K562 (cell line): ENCODE results near the gene ATP6V1F. TPM values are rescaled to one million over a fixed set of nuclear protein-coding genes. Genes with fewer than 3 reads are reported as not detected.

Experiments
- ATAC-seq: fragments of 200-7000 bp; cut with Tn5 transposase; 3 replicates; pipeline ENCODE4 v1.9.1; 2020; ENCODE audit warnings: moderate library complexity
- BruUV-seq: library from RNA; stranded (reverse); fragments of 400-500 nt; replicated peaks from 2 replicates; lab custom pipeline; 2021; lab: Mats Ljungman, UMichigan
- CTCF ChIA-PET: fragments of 300-600 bp; formaldehyde crosslinking; extraction: SDS; loops from one replicate; lab custom pipeline; 2021; ENCODE audit warnings: low intra/inter-chr PET ratio; lab: Yijun Ruan, JAX
- POLR2A ChIA-PET: fragments of 300-600, 350-650 bp; sonication (Branson Sonifier 250); formaldehyde crosslinking; extraction: SDS; loops from one replicate; lab custom pipeline; 2021; ENCODE audit warnings: antibody characterized with exemption, inconsistent platforms; lab: Yijun Ruan, JAX
- DNase-seq, 4 experiments: peaks; one replicate each; pipeline versions ENCODE4 v3.0.0 to v3.0.0-alpha.2; 2011 to 2018; ENCODE audit warnings: low spot score in 3 of 4, mixed read lengths in 3 of 4; ENCODE audit errors: extremely low read depth in 1 of 4
- FAIRE-seq: peaks from 2 replicates; lab custom pipeline; 2011; peaks lifted over from hg19 to GRCh38; lab: Jason Lieb, UNC
- H2AFZ ChIP-seq: 2 replicates; pipeline ENCODE4 v1.6.0; 2011; ENCODE audit warnings: low read depth, low read length, control low read depth, inconsistent platforms
- H3K27ac ChIP-seq: fragments of 200-600 bp; 3 replicates; pipeline ENCODE4 v1.8.0; 2011; ENCODE audit warnings: low read depth, mild to moderate bottlenecking, control low read depth, inconsistent platforms, low read length, moderate library complexity, mixed read lengths; ENCODE audit errors: extremely low read depth
- H3K27me3 ChIP-seq, 2 experiments: fragments of 300-600 bp in 1 of 2; 2 replicates in 1 of 2; 3 replicates in 1 of 2; pipeline versions ENCODE4 v1.6.0 to v1.8.0; 2011; ENCODE audit warnings: inconsistent platforms in 2 of 2, low read length in 2 of 2, mild to moderate bottlenecking in 1 of 2, mixed read lengths in 1 of 2, moderate library complexity in 1 of 2; ENCODE audit not compliant: control insufficient read depth in 2 of 2, insufficient read depth in 2 of 2
- H3K36me3 ChIP-seq: fragments of 300-600 bp; 3 replicates; pipeline ENCODE4 v1.8.0; 2011; ENCODE audit warnings: mild to moderate bottlenecking, low read length, inconsistent platforms; ENCODE audit not compliant: control insufficient read depth, insufficient read depth
- H3K4me1 ChIP-seq, 2 experiments: fragments of 200-600 bp in 1 of 2; replicated peaks in 1 of 2; 2 replicates in 1 of 2; 3 replicates in 1 of 2; pipeline versions ENCODE4 v1.5.1 to v1.8.0; 2011; ENCODE audit warnings: inconsistent platforms in 2 of 2, low read length in 2 of 2, mild to moderate bottlenecking in 1 of 2, mixed read lengths in 1 of 2, moderate library complexity in 1 of 2; ENCODE audit not compliant: control insufficient read depth in 2 of 2, insufficient read depth in 2 of 2
- H3K4me2 ChIP-seq: 2 replicates; pipeline ENCODE4 v1.6.1; 2011; ENCODE audit warnings: low read length, control low read depth, inconsistent platforms, mixed read lengths; ENCODE audit not compliant: insufficient read depth
- H3K4me3 ChIP-seq: fragments of 200-600 bp; sonication (generic), shearing (Covaris generic); 2 replicates; pipeline ENCODE4 v1.5.1; 2016; ENCODE audit warnings: control low read depth, inconsistent platforms
- H3K79me2 ChIP-seq: fragments of 200-600 bp; 3 replicates; pipeline ENCODE4 v1.8.0; 2011; ENCODE audit warnings: low read length, inconsistent platforms; ENCODE audit not compliant: control insufficient read depth, insufficient read depth
- H3K9ac ChIP-seq, 2 experiments: 2 replicates each; pipeline versions ENCODE4 v1.6.0 to v1.6.1; 2011; ENCODE audit warnings: low read depth in 2 of 2, low read length in 2 of 2, control low read depth in 1 of 2, inconsistent platforms in 1 of 2, mild to moderate bottlenecking in 1 of 2, mixed read lengths in 1 of 2; ENCODE audit not compliant: insufficient read depth in 1 of 2
- H3K9me1 ChIP-seq: one replicate; pipeline ENCODE4 v1.6.0; 2011; ENCODE audit warnings: inconsistent platforms, mild to moderate bottlenecking, low read length, moderate library complexity; ENCODE audit not compliant: control insufficient read depth, insufficient read depth
- H3K9me3 ChIP-seq: replicated peaks from 2 replicates; pipeline ENCODE4 v1.5.1; 2011; ENCODE audit warnings: low read depth, low read length, inconsistent platforms; ENCODE audit not compliant: control insufficient read depth, insufficient read depth
- H4K20me1 ChIP-seq: replicated peaks from 2 replicates; pipeline ENCODE4 v1.6.1; 2011; ENCODE audit warnings: low read length, inconsistent platforms, mixed read lengths; ENCODE audit not compliant: control insufficient read depth, insufficient read depth
- ATF1 ChIP-seq, 2 experiments: fragments of 450-650 bp in 1 of 2; IDR thresholded peaks; 2 replicates each; pipeline ENCODE4 v1.6.1; 2016; ENCODE audit warnings: missing compliant biosample characterization in 1 of 2, missing genetic modification characterization in 1 of 2
- CTCFL ChIP-seq: IDR thresholded peaks from 2 replicates; pipeline ENCODE4 v1.6.1; 2011; ENCODE audit warnings: borderline replicate concordance, low read depth, mild to moderate bottlenecking, moderate library complexity, low read length; ENCODE audit not compliant: insufficient read depth, poor library complexity, severe bottlenecking
- ETV1 ChIP-seq: fragments of 450-650 bp; conservative IDR thresholded peaks from 2 replicates; pipeline ENCODE4 v1.6.1; 2016; ENCODE audit warnings: missing genetic modification characterization, control low read depth, low read depth, missing compliant biosample characterization
- FOXP1 ChIP-seq: sonication (generic); formaldehyde crosslinking; IDR thresholded peaks from 2 replicates; pipeline ENCODE4 v1.8.0; 2022; ENCODE audit warnings: mild to moderate bottlenecking, missing genetic modification reagents
- KDM5B ChIP-seq: fragments of 200-600 bp; sonication (generic); IDR thresholded peaks from 2 replicates; pipeline ENCODE4 v1.6.1; 2012; ENCODE audit warnings: low read depth, mild to moderate bottlenecking, moderate library complexity, low read length, control low read depth, inconsistent platforms; ENCODE audit not compliant: insufficient replicate concordance
- LARP7 ChIP-seq: fragments of 450-650 bp; IDR thresholded peaks from 2 replicates; pipeline ENCODE4 v1.6.1; 2016
- MIER1 ChIP-seq: fragments of 450-650 bp; IDR thresholded peaks from 2 replicates; pipeline ENCODE4 v1.6.1; 2016; ENCODE audit warnings: antibody characterized with exemption, mild to moderate bottlenecking, low read depth
- RB1 ChIP-seq: fragments of 450-650 bp; IDR thresholded peaks from 2 replicates; pipeline ENCODE4 v1.6.1; 2017; ENCODE audit warnings: low read depth, mild to moderate bottlenecking
- SNRNP70 ChIP-seq: fragments of 200-400 bp; formaldehyde crosslinking; optimal IDR thresholded peaks from 2 replicates; pipeline ENCODE3; 2017; ENCODE audit warnings: low read depth, low read length
- ZNF253 ChIP-seq: fragments of 250-450 bp; sonication (Bioruptor Pico); conservative IDR thresholded peaks from 2 replicates; pipeline ENCODE4 v1.6.1; 2021; ENCODE audit warnings: mild to moderate bottlenecking
- ZNF316 ChIP-seq: fragments of 450-650 bp; IDR thresholded peaks from 2 replicates; pipeline ENCODE4 v1.6.1; 2016
- WGBS: fragments of 100-300 bp; shearing (Covaris generic); methylation state at CpG from one replicate; pipeline ENCODE4 v1.1.6; 2016; ENCODE audit warnings: low coverage, mixed read lengths; ENCODE audit not compliant: insufficient coverage; ENCODE audit errors: missing lambda C conversion rate; 5-methylcytosine and 5-hydroxymethylcytosine counted together
- in situ Hi-C: fragments of 300-500 bp; cut with MboI; formaldehyde crosslinking; loops from 4 replicates; pipeline ENCODE4 v1.15.0; 2018; ENCODE audit warnings: inconsistent platforms, mixed read lengths
- intact Hi-C: fragments of 100-400 bp; cut with micrococcal nuclease; formaldehyde crosslinking; loops from 2 replicates; pipeline ENCODE4 v1.14.2; 2022
- polyA plus RNA-seq, 8 experiments: library from polyadenylated mRNA; depleted of rRNA in 4 of 8; stranded (reverse) in 5 of 8; unstranded in 3 of 8; fragments of >200 nt; fragmentation: Nextera tagmentation in 2 of 8; fragmentation: Illumina TruSeq in 1 of 8; extraction: Ambion mirVana in 2 of 8; extraction: Trizol in 1 of 8; gene quantifications; 2 replicates each; pipeline versions ENCODE4 v1.2.1 to v1.2.3, GENCODE V29; 2011 to 2014; ENCODE audit warnings: inconsistent platforms in 1 of 8, missing spikeins in 1 of 8
- total RNA-seq, 7 experiments: library from RNA; depleted of rRNA in 6 of 7; stranded (reverse); fragments of >200 nt in 6 of 7; fragmentation: Illumina TruSeq in 2 of 7; extraction: Trizol in 2 of 7; gene quantifications; 2 replicates each; pipeline versions ENCODE4 v1.2.1 to v1.2.3, GENCODE V29; 2011 to 2021; ENCODE audit warnings: low replicate concordance in 1 of 7
- TF ChIP-seq, protein P1 (sequence below): fragments of 250-450 bp; sonication (Bioruptor Pico); IDR thresholded peaks from 2 replicates; pipeline ENCODE4 v1.5.0; 2021
- TF ChIP-seq, protein P2 (sequence below), 3 experiments: fragments of 200-800 bp in 1 of 3; fragments of 250-450 bp in 1 of 3; fragments of 450-650 bp in 1 of 3; sonication (Bioruptor Pico) in 1 of 3; sonication (Bioruptor generic) in 1 of 3; formaldehyde crosslinking in 1 of 3; IDR thresholded peaks; 2 replicates each; pipeline versions ENCODE4 v1.6.1 to v1.8.0; 2016 to 2022; ENCODE audit warnings: mild to moderate bottlenecking in 2 of 3, missing genetic modification characterization in 2 of 3, missing compliant biosample characterization in 1 of 3, moderate library complexity in 1 of 3

The ATP6V1F gene
- total and polyA plus RNA-seq, 9 of the 15 experiments (the other 6 are each of a cell fraction or from before 2014, with no cell fraction given), result 206 to 1,123 (median 542) TPM

GRCh38 chr7:128831994-128832879, 30.4 kb upstream of the ATP6V1F start:
- Histone ChIP-seq H3K27ac (peak overlapping the region; percentile 90), H3K4me2 (peak overlapping the region; percentile 97), H2AFZ (peak overlapping the region; percentile 35), H3K4me3 (peak overlapping the region; percentile 66), H3K9me1 (no peaks in the 10 kb centered on the region), H3K4me1 (peaks cover 40 to 76% of the 10 kb centered on the region in 2 experiments), H3K36me3 (peaks cover 44% of the 10 kb centered on the region; the same call in 2 of the 3 replicates), H3K9ac (peak overlapping the region; percentile 91 to 95), H3K27me3 (no peaks in the 10 kb centered on the region), H4K20me1 (0 out of 2 replicates have a peak, but pooled peaks cover 4% of the 10 kb centered on the region), H3K9me3 (no peaks in the 10 kb centered on the region), H3K79me2 (peaks cover 50% of the 10 kb centered on the region)
- in situ Hi-C loops (no loop called here), intact Hi-C loops (loop anchor here (1.0 to 2.0 kb wide), 4 partner anchors 28 to 93 kb away; partner anchors contain the start of gene CALU)
- under 1% methylated on average over 21 of the region's 22 CpGs for WGBS
- no TSS peak for BruUV-seq
- ATAC-seq, result peak; percentile 63
- DNase-seq, result peak; percentile 87 to 97 (median 92)
- FAIRE-seq, result peak; percentile 98
- ChIA-PET CTCF (no interaction called here), POLR2A (interaction anchor here (0.6 to 4.3 kb wide), 31 partner anchors 10 to 1128 kb away, joined by 3 to 39 read pairs (median 5); partner anchors contain the start of genes ATP6V1F and CALU)
- TF ChIP-seq ZNF316 (peak; percentile 70), ETV1 (tag) (peak; percentile 51; the same call in 1 of the 2 replicates), FOXP1 (CRISPR knock-in tag) (no peak), ZNF253 (CRISPR knock-in tag) (0 out of 2 replicates have a peak, but pooled peaks have one; percentile 33), RB1 (peak; percentile 5; the same call in 1 of the 2 replicates), KDM5B (peak; percentile 38), CTCFL (peak; percentile 35), MIER1 (no peak), SNRNP70 (no peak), ATF1 (CRISPR knock-in tag; IDR thresholded peaks at IDR 0.05) (no peak), ATF1 (tag; IDR thresholded peaks at IDR 0.05) (peak; percentile 58), LARP7 (0 out of 2 replicates have a peak, but pooled peaks have one; percentile 87)
- TF ChIP-seq, protein P1, sequence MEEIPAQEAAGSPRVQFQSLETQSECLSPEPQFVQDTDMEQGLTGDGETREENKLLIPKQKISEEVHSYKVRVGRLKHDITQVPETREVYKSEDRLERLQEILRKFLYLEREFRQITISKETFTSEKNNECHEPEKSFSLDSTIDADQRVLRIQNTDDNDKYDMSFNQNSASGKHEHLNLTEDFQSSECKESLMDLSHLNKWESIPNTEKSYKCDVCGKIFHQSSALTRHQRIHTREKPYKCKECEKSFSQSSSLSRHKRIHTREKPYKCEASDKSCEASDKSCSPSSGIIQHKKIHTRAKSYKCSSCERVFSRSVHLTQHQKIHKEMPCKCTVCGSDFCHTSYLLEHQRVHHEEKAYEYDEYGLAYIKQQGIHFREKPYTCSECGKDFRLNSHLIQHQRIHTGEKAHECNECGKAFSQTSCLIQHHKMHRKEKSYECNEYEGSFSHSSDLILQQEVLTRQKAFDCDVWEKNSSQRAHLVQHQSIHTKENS, result no peak
- TF ChIP-seq, protein P2, sequence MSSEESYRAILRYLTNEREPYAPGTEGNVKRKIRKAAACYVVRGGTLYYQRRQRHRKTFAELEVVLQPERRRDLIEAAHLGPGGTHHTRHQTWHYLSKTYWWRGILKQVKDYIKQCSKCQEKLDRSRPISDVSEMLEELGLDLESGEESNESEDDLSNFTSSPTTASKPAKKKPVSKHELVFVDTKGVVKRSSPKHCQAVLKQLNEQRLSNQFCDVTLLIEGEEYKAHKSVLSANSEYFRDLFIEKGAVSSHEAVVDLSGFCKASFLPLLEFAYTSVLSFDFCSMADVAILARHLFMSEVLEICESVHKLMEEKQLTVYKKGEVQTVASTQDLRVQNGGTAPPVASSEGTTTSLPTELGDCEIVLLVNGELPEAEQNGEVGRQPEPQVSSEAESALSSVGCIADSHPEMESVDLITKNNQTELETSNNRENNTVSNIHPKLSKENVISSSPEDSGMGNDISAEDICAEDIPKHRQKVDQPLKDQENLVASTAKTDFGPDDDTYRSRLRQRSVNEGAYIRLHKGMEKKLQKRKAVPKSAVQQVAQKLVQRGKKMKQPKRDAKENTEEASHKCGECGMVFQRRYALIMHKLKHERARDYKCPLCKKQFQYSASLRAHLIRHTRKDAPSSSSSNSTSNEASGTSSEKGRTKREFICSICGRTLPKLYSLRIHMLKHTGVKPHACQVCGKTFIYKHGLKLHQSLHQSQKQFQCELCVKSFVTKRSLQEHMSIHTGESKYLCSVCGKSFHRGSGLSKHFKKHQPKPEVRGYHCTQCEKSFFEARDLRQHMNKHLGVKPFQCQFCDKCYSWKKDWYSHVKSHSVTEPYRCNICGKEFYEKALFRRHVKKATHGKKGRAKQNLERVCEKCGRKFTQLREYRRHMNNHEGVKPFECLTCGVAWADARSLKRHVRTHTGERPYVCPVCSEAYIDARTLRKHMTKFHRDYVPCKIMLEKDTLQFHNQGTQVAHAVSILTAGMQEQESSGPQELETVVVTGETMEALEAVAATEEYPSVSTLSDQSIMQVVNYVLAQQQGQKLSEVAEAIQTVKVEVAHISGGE (CRISPR knock-in tag; IDR thresholded peaks at IDR 0.05), result peak in 2 of 3 experiments; percentile 6 to 53; a peak in 1 of 6 replicates
